MM.1S (cell line): ENCODE results near the gene LCE1C.

Experiments used
- DNase-seq: peaks from one replicate; pipeline ENCODE4 v3.0.0-alpha.2; 2015
- H2AFZ ChIP-seq: fragments of 300-600 bp; sonication (generic); 2 replicates; pipeline ENCODE4 v1.6.0; 2016; ENCODE audit warnings: antibody characterized with exemption, low read length
- H3F3A ChIP-seq: fragments of 300-600 bp; sonication (generic); 2 replicates; pipeline ENCODE4 v1.6.1; 2016; ENCODE audit warnings: mild to moderate bottlenecking, antibody characterized with exemption, low read length, moderate library complexity, mixed read lengths; ENCODE audit not compliant: insufficient read depth
- H3K27ac ChIP-seq: fragments of 300-600 bp; sonication (generic); 2 replicates; pipeline ENCODE4 v1.5.1; 2016; ENCODE audit warnings: mild to moderate bottlenecking, low read length
- H3K27me3 ChIP-seq: fragments of 300-600 bp; sonication (generic); replicated peaks from 2 replicates; pipeline ENCODE4 v1.6.0; 2016; ENCODE audit warnings: low read length; ENCODE audit not compliant: insufficient read depth
- H3K36me3 ChIP-seq: fragments of 300-600 bp; sonication (generic); replicated peaks from 2 replicates; pipeline ENCODE4 v1.6.1; 2016; ENCODE audit warnings: mild to moderate bottlenecking, low read length, mixed read lengths; ENCODE audit not compliant: insufficient read depth
- H3K4me1 ChIP-seq: fragments of 300-600 bp; sonication (generic); 2 replicates; pipeline ENCODE4 v1.6.1; 2016; ENCODE audit warnings: low read length, mixed read lengths
- H3K4me2 ChIP-seq: fragments of 300-600 bp; sonication (generic); 2 replicates; pipeline ENCODE4 v1.6.0; 2016; ENCODE audit warnings: low read depth, low read length
- H3K4me3 ChIP-seq: fragments of 300-600 bp; sonication (generic); 2 replicates; pipeline ENCODE4 v1.5.1; 2016; ENCODE audit warnings: low read length, mixed read lengths
- H3K79me2 ChIP-seq: fragments of 300-600 bp; sonication (generic); 2 replicates; pipeline ENCODE4 v1.6.1; 2016; ENCODE audit warnings: mixed run types, low read length, mixed read lengths
- H3K9ac ChIP-seq: fragments of 300-600 bp; sonication (generic); 2 replicates; pipeline ENCODE4 v1.6.1; 2016; ENCODE audit warnings: low read length, mixed read lengths
- H3K9me2 ChIP-seq: fragments of 300-600 bp; sonication (generic); replicated peaks from 2 replicates; pipeline ENCODE4 v1.6.1; 2016; ENCODE audit warnings: mild to moderate bottlenecking, low read length, mixed read lengths; ENCODE audit not compliant: insufficient read depth
- H3K9me3 ChIP-seq: fragments of 300-600 bp; sonication (generic); replicated peaks from 2 replicates; pipeline ENCODE4 v1.6.1; 2016; ENCODE audit warnings: mild to moderate bottlenecking, low read length, mixed read lengths; ENCODE audit not compliant: insufficient read depth
- H4K20me1 ChIP-seq: fragments of 300-600 bp; sonication (generic); 2 replicates; pipeline ENCODE4 v1.6.1; 2016; ENCODE audit warnings: mild to moderate bottlenecking, low read length, moderate library complexity, mixed read lengths; ENCODE audit not compliant: insufficient read depth
- EZH2 ChIP-seq: fragments of 300-600 bp; sonication (generic); optimal IDR thresholded peaks from 2 replicates; pipeline ENCODE3; 2017; ENCODE audit warnings: low read depth, mild to moderate bottlenecking, antibody characterized with exemption, low read length, mixed read lengths
- EZH2phosphoT487 ChIP-seq: fragments of 300-600 bp; sonication (generic); IDR thresholded peaks from 2 replicates; pipeline ENCODE4 v1.6.1; 2018; ENCODE audit warnings: antibody characterized with exemption, low read length
- TF ChIP-seq, protein P1 (sequence below): fragments of 300-600 bp; sonication (generic); IDR thresholded peaks from 2 replicates; pipeline ENCODE4 v1.5.1; 2016; ENCODE audit warnings: antibody characterized with exemption, low read length, mixed read lengths

Gene LCE1C

DNA sequence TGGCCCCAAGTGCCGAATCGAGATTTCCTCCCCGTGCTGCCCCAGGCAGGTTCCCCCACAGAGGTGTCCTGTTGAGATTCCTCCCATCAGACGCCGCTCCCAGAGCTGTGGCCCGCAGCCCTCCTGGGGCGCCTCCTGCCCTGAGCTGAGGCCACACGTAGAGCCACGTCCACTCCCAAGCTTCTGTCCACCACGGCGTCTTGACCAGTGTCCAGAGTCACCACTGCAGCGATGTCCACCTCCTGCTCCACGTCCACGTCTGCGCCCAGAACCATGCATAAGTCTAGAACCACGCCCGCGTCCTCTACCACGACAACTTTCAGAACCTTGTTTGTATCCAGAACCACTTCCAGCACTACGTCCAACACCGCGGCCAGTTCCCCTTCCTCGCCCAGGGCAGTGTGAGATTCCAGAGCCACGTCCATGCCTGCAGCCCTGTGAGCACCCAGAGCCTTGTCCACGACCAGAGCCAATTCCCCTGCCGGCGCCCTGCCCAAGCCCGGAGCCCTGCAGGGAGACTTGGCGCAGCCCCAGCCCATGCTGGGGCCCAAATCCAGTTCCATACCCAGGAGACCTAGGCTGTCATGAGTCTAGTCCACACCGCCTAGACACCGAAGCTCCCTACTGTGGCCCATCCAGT is 45.8 kb downstream of the LCE1C start:
- H3K4me3 ChIP-seq = no peak overlapping the region
- no peaks in the 10 kb centered on the region for H3K9me3 ChIP-seq
- no peaks in the 10 kb centered on the region for H3K27me3 ChIP-seq
- no peaks in the 10 kb centered on the region for H3K36me3 ChIP-seq
- DNase-seq = no peak
- H3K79me2 ChIP-seq = no peaks in the 10 kb centered on the region
- H3K4me2 ChIP-seq = no peak overlapping the region
- no peaks in the 10 kb centered on the region for H3F3A ChIP-seq
- no peak overlapping the region for H2AFZ ChIP-seq
- H4K20me1 ChIP-seq = no peaks in the 10 kb centered on the region
- no peak overlapping the region for H3K9ac ChIP-seq
- no peaks in the 10 kb centered on the region for H3K4me1 ChIP-seq
- H3K9me2 ChIP-seq = no peaks in the 10 kb centered on the region
- no peak for TF ChIP-seq EZH2
- TF ChIP-seq EZH2phosphoT487 = no peak
- TF ChIP-seq, protein P1, sequence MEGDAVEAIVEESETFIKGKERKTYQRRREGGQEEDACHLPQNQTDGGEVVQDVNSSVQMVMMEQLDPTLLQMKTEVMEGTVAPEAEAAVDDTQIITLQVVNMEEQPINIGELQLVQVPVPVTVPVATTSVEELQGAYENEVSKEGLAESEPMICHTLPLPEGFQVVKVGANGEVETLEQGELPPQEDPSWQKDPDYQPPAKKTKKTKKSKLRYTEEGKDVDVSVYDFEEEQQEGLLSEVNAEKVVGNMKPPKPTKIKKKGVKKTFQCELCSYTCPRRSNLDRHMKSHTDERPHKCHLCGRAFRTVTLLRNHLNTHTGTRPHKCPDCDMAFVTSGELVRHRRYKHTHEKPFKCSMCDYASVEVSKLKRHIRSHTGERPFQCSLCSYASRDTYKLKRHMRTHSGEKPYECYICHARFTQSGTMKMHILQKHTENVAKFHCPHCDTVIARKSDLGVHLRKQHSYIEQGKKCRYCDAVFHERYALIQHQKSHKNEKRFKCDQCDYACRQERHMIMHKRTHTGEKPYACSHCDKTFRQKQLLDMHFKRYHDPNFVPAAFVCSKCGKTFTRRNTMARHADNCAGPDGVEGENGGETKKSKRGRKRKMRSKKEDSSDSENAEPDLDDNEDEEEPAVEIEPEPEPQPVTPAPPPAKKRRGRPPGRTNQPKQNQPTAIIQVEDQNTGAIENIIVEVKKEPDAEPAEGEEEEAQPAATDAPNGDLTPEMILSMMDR = no peak
- H3K27ac ChIP-seq = no peak overlapping the region

DNA sequence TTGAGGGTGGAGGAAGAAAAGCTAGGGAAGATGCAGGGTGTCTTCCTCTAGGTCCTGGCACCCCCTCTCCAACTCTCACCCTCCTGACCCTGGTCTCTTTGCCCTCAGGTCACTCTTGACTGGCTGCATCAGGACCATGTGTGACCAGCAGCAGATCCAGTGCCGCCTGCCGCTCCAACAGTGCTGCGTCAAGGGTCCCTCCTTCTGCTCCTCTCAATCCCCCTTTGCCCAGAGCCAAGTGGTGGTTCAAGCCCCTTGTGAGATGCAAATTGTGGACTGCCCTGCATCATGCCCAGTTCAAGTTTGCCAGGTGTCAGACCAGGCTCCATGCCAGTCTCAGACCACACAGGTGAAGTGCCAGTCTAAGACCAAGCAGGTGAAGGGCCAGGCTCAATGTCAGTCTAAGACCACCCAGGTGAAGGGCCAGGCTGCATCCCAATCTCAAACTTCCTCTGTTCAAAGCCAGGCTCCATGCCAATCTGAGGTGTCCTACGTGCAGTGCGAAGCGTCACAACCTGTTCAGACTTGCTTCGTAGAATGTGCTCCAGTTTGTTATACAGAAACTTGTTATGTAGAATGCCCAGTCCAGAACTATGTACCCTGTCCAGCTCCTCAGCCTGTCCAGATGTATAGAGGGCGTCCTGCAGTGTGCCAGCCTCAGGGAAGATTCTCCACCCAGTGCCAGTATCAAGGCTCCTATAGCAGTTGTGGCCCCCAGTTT is 46.8 kb downstream of the LCE1C start:
- Histone ChIP-seq H3K27ac (no peak overlapping the region), H3K27me3 (no peaks in the 10 kb centered on the region)

DNA sequence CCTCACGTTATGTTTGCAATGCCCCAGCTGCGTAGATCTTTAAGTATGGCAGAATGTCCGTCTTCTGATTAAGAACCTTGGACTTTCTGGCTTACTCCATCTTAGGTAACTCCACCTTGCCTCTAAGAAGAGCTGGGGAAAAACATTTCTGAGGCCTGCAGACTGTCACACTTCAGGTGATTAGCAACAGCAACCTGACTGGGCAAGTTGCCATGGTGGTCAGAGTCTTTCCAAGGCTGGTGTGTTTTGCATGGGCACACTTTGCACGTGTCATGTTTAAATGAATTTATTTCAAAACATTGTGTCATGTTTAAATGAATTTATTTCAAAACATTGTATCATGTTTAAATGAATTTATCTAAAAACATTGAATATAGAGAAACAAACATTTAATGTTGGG is 47.8 kb downstream of the LCE1C start:
- TF ChIP-seq EZH2 (no peak), EZH2phosphoT487 (no peak)
- TF ChIP-seq, protein P1 = no peak
- H3K27me3 ChIP-seq = no peaks in the 10 kb centered on the region

More for the DNA sequence above, 46.8 kb downstream of the LCE1C start:
- H3F3A ChIP-seq = no peaks in the 10 kb centered on the region
- H3K79me2 ChIP-seq = no peaks in the 10 kb centered on the region
- no peaks in the 10 kb centered on the region for H3K9me3 ChIP-seq
- H2AFZ ChIP-seq = no peak overlapping the region
- H4K20me1 ChIP-seq = no peaks in the 10 kb centered on the region
- no peak overlapping the region for H3K9ac ChIP-seq
- TF ChIP-seq EZH2 (no peak), EZH2phosphoT487 (no peak)
- TF ChIP-seq, protein P1 = no peak
- H3K4me2 ChIP-seq = no peak overlapping the region
- H3K4me3 ChIP-seq = no peak overlapping the region
- DNase-seq = no peak
- no peaks in the 10 kb centered on the region for H3K36me3 ChIP-seq
- no peaks in the 10 kb centered on the region for H3K9me2 ChIP-seq
- no peaks in the 10 kb centered on the region for H3K4me1 ChIP-seq

More for the DNA sequence above, 47.8 kb downstream of the LCE1C start:
- H3K27ac ChIP-seq = no peak overlapping the region
- H3K9ac ChIP-seq = no peak overlapping the region
- DNase-seq = no peak
- no peaks in the 10 kb centered on the region for H3K9me3 ChIP-seq
- H2AFZ ChIP-seq = no peak overlapping the region
- H3K4me1 ChIP-seq = no peaks in the 10 kb centered on the region
- no peaks in the 10 kb centered on the region for H3F3A ChIP-seq
- no peaks in the 10 kb centered on the region for H4K20me1 ChIP-seq
- no peak overlapping the region for H3K4me2 ChIP-seq
- no peaks in the 10 kb centered on the region for H3K9me2 ChIP-seq
- no peak overlapping the region for H3K4me3 ChIP-seq
- H3K79me2 ChIP-seq = no peaks in the 10 kb centered on the region
- H3K36me3 ChIP-seq = no peaks in the 10 kb centered on the region
